Endometrial microvascular endothelial cells (primary cell): ENCODE measurements around the gene RBM41. TPM values are rescaled to one million over a fixed set of nuclear protein-coding genes. Genes with fewer than 3 reads are reported as not detected.
"Not testable (repeated sequence)": the region's sequence is repeated elsewhere in the genome, so short reads cannot be mapped to it uniquely, and the experiment has no call there.

Experiments used
- in situ Hi-C: cut with HindIII; loops from 2 replicates; pipeline ENCODE4 v1.10.0; 2017; ENCODE audit warnings: low sequenced_read_pairs, low pct_unique_long_range_greater_than_20kb; ENCODE audit errors: inconsistent ontology term
- total RNA-seq: library from RNA; depleted of rRNA; stranded (reverse); fragments of >200 nt; gene quantifications from one replicate; pipeline ENCODE4 v1.2.3, GENCODE V29; 2015; ENCODE audit errors: inconsistent ontology term

The RBM41 gene
- 11.1 TPM for total RNA-seq

GRCh38 chrX:107118322-107119147 lies at the start of gene RBM41:
Gene RBM41 (minus strand): TSS chrX:107118822. CDS start chrX:107118773, 49 bp downstream.
- in situ Hi-C loops: no loop called here

- in situ Hi-C loops: no loop called here
Measured at GRCh38 chrX:107168257-107168656, 49.6 kb upstream of the RBM41 start.

DNA sequence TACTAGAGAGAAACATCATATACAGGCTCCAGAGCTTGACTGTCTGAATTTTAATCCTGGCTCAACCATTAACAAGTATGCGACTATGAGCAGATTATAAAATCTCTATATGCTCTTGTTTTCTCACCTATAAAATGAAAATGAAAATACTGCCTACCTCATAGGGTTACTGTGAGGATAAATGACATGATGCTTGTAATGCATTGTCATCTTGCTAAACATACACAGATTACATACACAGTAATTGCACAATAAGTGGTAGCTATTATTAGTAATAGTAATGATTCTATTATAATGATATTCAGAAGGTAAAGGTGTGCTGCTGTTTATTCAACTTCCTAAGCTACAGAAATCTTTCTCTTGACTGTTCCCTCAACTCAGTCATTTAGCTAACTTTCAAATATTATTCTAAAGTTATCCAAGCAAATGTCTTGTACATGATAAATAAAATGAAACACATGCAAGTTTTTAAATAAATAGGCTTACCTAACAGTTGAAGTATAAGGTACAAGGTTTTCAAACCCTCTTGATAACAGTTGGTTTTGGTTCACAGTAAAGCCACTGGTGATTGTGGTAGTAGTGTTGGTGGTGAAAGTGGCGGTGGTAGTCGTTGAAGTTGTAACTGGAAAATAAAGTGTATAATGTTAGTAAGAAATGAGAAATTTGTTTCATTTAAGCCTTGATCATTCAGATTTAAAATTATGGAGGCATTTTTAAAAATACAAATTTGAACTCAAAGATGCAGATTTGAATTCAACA lies 48.7 kb upstream of the RBM41 start:
- in situ Hi-C loops: no loop called here

- in situ Hi-C loops: not testable (repeated sequence)
Measured at GRCh38 chrX:107157618-107158017, 39.0 kb upstream of the RBM41 start.

DNA sequence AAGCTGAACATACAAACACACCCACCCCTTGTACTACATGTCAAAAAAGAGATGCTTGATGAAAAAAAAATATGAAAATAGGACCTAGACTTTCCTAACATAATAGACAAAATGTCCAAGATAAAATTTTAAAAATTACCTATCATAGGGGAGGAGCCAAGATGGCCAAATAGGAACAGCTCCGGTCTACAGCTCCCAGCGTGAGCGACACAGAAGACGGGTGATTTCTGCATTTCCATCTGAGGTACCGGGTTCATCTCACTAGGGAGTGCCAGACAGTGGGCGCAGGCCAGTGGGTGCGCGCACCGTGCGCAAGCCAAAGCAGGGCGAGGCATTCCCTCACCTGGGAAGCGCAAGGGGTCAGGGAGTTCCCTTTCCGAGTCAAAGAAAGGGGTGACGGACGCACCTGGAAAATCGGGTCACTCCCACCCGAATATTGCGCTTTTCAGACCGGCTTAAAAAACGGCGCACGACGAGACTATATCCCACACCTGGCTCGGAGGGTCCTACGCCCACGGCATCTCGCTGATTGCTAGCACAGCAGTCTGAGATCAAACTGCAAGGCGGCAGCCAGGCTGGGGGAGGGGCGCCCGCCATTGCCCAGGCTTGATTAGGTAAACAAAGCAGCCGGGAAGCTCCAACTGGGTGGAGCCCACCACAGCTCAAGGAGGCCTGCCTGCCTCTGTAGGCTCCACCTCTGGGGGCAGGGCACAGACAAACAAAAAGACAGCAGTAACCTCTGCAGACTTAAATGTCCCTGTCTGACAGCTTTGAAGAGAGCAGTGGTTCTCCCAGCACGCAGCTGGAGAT lies 37.2 kb upstream of the RBM41 start:
- in situ Hi-C loops: not testable (repeated sequence)

DNA sequence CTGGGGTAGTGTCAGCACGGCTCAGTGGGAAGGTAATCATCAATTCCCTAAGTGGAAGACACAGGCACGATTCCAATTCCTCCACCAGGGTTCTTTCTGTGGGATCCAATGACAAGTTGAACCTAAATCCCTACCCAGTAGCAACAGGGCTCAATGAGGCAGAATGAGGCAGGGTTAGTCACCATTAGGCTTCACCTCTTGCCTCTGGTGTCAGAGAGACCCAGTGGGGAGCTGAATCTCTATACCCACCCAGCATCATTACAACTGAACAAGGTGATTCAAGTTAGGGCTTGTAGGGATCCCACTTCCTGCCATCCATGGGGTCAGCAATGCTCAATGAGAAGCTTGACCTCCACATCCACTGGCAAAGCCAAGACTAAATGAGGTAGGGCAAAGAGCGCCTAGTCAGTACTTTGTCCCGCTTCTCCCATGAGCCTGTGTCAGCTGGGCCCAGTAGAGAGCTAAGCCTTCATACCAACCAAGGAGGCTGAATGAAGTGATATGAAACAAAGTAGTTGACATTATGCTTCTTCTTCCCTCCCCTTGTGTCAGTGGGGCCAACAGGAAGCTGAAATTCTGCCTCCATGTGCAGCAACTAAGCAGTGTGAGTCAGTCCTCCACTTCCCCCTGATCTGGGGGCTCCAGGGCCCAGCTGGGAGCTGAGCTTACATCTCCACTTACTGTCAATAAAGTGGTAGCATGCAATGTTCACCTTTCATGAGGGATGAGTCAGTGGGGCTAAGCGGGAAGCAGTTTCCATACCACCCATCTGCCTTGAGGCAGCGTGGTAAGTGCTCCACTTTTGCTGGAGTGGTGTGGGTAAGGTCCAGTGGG lies 36.4 kb upstream of the RBM41 start:
- in situ Hi-C loops: no loop called here

DNA sequence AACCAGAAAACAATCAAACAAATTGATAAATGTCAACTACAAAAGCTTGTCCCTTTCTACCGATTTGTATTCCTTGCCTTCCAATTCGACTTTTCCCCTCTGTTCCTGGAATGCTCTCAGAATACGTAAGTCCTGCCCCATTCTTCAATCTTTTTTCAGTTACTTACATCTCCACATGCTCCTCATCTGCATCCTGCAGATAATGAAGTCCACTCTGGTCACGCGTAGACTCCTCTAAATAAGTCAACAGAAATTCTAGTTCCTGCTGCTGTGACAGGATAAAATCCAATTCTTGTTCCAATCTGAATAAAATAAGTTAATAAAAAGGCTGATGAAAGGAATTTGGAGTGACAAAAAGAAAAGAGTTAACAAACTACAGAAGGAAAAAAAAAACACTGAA lies 34.4 kb upstream of the RBM41 start:
- in situ Hi-C loops: no loop called here

GRCh38 chrX:107146670-107147069 lies 28.0 kb upstream of the RBM41 start:
- in situ Hi-C loops: no loop called here

- in situ Hi-C loops: no loop called here
Measured at GRCh38 chrX:107135965-107136307, 17.3 kb upstream of the RBM41 start.

- in situ Hi-C loops: no loop called here
Measured at GRCh38 chrX:107135049-107135964, 16.7 kb upstream of the RBM41 start.

GRCh38 chrX:107123750-107124149 lies 5.1 kb upstream of the RBM41 start:
- in situ Hi-C loops: no loop called here

DNA sequence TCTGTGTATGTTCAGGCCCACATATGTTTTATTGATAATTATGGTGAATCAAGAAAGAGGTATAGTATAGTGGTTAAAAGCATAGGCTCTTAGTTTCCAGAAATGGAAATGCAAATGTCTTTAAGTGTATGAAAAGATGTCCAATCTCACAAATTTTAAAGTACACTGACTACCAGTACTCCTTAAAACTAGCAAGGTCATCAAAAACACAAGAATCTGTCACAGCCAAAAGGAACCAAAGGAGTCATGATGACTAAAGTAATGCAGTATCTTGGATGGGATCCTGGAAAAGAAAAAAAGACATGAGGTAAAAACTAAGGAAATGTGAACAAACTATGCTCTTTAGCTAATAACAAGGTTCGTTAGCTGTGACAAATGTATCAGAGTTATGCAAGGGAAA lies 661 bp upstream of the RBM41 start:
- in situ Hi-C loops: no loop called here

DNA sequence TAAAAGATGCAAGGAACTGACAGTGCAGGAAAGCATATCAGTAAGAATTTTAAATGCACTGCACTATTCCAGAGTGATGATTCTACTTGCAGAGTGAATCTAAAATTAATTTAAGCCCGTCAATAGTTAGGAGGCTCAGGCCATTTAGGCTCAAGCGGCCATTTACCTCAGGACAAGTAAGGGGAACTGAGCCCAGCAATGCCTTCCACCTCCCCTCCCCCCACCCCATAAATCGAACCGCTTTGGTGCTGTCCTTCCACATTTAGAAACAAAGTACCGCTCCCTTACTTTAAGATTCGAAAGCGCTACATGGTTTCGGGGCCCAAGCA lies 665 bp downstream of the RBM41 start:
- in situ Hi-C loops: no loop called here

DNA sequence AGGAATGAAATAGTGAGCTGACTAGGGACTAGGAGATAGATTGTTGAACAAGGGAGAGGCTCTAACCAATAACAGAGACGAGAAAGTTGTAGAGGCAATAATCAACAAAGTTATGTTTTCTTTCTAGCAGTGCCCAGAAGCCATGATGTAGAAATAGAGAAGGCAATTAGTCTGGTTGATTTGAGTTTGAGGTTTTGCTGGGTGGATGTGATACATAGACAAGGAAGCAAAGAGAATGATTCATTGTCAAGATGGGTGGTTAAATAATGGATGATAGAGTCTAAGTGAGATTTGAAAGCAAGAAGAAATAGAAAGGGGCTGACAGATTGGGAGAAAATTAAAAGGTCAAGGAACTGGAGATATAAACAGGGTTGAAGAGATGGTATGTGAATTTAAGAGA lies 11.2 kb downstream of the RBM41 start:
- in situ Hi-C loops: no loop called here

- in situ Hi-C loops: no loop called here
Measured at GRCh38 chrX:107102980-107103379, 15.6 kb downstream of the RBM41 start.

DNA sequence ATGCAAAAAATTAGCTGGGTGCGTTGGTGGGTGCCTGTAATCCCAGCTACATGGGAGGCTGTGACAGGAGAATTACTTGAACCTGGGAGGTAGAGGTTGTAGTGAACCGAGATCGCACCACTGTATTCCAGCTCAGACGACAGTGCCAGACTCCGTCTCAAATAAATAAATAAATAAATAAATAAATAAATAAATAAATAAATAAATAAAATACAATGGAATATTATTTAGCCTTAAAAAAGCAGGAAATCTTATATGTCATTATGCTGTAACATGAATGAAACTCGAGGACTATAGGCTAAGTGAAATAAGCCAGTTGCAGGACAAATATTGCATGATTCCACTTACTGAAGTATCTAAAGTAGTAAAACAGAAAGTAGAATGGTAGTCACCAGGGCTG lies 42.5 kb downstream of the RBM41 start:
- in situ Hi-C loops: no loop called here

- in situ Hi-C loops: not testable (repeated sequence)
Measured at GRCh38 chrX:107057731-107058130, 60.9 kb downstream of the RBM41 start.

GRCh38 chrX:107054978-107055377 lies 63.6 kb downstream of the RBM41 start:
- in situ Hi-C loops: no loop called here
